Measurements from ENCODE around the gene PDXK.

PDXK gene

GRCh38 chr21:43741423-43742096 is 22.6 kb downstream of the PDXK start:
- DNase-seq (ENCODE audit: low read depth, low spot score) = no peak

GRCh38 chr21:43743947-43744346 is 25.0 kb downstream of the PDXK start:
- no peak for DNase-seq (ENCODE audit: low read depth, low spot score)

GRCh38 chr21:43744725-43745124 is 25.8 kb downstream of the PDXK start:
- DNase-seq (ENCODE audit: low read depth, low spot score) = no peak

DNA sequence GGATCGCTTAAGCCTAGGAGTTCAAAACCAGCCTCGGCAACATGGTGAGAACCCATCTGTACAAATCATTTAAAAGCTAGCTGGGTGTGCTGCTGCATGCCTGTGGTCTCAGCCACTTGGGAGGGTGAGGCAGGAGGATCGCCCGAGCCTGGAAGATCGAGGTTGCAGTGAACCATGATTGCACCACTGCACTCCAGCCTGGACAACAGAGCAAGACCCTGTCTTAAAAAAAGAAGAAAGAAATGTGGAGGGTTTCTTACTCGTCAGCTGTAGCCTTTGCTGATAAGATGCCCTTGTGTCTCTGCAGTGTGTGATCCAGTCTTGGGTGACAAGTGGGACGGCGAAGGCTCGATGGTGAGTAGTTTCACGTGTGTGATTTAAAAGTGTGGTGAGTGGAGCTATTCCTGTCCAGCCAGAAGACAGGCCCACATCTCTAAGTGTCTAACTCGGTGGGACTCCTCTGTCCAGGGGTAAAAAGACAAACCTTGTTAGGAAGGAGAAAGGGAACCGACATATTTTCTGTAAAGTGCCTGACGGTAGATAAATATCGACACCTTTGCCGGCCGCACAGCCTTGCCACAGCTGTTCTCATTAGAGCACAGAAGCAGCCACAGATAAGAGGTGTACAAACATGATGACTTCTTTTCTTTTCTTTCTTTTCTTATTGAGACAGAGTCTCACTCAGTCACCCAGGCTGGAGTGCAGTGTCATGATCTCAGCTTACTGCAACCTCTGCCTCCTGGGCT is 27.0 kb downstream of the PDXK start:
- no peak for DNase-seq (ENCODE audit: low read depth, low spot score)

GRCh38 chr21:43748622-43749021 is 29.7 kb downstream of the PDXK start:
- DNase-seq (ENCODE audit: low read depth, low spot score) = no peak

GRCh38 chr21:43749651-43750262 is 30.8 kb downstream of the PDXK start:
- no peak for DNase-seq (ENCODE audit: low read depth, low spot score)

DNA sequence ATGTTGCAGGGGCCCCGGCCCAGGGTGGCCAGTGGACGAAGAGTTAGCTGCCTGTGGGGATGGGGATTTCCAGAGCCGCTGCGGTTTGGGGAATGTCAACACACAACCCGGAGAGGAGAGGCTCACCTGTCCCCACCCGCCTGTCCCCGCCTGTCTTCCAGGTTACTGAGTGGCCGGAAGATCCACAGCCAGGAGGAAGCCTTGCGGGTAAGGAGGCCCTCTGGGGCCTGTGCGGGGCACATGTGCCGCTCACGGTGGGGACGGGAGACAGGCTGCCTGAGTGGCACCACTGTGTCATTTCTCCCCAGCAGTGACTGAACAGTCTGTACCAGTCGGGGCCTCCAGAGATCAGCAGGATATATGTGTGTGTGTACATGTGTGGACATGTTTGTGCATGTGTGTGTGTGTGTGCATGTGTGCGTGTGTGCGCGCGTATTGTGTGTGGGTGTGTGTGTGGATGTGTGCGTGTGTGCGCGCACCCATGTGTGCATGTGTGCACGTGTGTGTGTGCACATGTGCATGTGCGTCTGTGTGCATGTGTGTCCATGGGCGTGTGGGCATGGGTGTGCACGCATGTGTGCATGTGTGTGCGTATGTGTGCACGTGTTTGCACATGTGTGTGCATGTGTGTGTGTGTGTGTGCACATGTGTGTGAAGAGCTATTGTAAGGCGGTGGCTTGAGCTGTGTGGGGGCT is 31.6 kb downstream of the PDXK start:
- DNase-seq (ENCODE audit: low read depth, low spot score) = no peak

GRCh38 chr21:43751955-43752591 is 33.1 kb downstream of the PDXK start:
- DNase-seq (ENCODE audit: low read depth, low spot score) = no peak

DNA sequence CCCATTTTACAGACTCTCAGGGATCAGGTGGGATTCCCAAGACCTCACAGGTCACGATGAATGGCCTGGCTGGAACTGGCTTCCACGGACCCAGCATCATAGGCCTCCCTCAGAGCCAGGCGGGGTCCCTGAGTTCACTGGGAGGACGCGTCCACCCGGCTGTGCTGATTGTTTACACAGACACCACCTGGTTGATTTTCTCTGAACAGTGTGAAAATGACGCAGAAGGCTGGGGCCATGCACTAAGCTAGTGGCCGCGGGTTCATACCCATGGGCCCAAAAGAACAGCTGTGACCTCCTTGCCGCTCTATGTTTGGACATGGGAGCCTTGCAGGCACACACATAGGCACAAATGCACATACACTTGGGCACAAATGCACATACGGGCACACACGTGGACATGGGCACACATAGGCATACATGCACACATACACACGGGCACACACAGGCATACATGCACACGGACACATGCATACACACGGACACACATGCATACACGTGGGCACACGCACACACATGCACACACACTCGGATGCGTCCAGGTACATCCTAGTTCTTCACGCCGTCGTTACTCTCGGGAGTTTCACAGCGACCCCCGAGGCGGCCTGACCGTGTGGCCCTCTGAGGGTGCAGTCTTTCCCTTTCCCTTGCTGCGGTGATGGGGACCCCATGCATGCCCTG is 34.0 kb downstream of the PDXK start:
- no peak for DNase-seq (ENCODE audit: low read depth, low spot score)

DNA sequence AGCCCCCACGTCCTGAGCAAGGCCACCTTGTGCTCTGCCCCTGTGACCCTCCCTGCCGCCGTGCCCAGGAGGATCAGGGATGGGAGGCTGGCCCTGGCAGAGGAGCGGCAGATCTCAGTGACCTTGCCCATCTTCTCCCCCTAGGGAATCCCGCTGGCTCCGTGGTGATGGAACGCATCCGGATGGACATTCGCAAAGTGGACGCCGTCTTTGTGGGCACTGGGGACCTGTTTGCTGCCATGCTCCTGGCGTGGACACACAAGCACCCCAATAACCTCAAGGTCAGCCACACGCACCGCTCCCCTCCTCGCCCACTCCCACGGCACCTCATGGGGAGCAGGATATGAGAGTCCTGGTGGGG is 34.5 kb downstream of the PDXK start:
- no peak for DNase-seq (ENCODE audit: low read depth, low spot score)

DNA sequence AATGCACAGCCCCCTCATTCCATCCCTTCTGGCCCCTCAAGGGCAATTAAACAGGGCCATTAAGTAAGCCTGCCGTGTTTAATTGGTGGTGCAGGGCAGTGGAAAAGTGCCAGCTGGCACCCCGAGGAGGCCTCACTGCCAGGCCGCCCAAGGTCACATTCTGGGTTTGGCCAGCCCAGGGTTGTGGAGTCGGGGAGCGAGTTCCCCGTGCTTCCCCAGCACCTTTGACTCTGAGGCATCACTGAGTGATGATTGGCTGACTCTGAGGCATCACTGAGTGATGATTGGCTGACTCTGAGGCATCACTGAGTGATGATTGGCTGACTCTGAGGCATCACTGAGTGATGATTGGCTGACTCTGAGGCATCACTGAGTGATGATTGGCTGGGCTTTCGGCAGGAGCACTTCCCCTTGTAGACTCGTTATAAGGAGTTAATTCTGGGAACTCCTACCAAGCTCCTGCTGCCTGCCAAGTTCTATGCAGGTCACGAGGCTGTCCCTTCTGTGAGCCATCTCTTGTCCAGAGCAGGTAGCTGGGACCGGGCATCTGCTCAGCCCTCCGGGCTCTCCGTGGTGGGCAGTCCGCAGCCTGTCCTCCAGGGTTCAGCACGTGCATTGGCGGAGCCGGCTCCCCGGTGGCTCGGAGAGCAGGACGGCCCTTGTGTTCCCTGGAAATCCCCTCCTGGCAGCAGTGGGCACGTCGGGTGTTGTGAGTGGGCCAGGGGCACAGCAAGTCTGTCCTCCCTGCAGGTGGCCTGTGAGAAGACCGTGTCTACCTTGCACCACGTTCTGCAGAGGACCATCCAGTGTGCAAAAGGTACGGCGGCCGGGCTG is 36.2 kb downstream of the PDXK start:
- no peak for DNase-seq (ENCODE audit: low read depth, low spot score)

- DNase-seq (ENCODE audit: low read depth, low spot score) = no peak
Measured at GRCh38 chr21:43755820-43756594, 37.1 kb downstream of the PDXK start.

GRCh38 chr21:43757601-43758000 is 38.7 kb downstream of the PDXK start:
- no peak for DNase-seq (ENCODE audit: low read depth, low spot score)

- DNase-seq (ENCODE audit: low read depth, low spot score) = no peak
Measured at GRCh38 chr21:43758111-43758641, 39.2 kb downstream of the PDXK start.

DNA sequence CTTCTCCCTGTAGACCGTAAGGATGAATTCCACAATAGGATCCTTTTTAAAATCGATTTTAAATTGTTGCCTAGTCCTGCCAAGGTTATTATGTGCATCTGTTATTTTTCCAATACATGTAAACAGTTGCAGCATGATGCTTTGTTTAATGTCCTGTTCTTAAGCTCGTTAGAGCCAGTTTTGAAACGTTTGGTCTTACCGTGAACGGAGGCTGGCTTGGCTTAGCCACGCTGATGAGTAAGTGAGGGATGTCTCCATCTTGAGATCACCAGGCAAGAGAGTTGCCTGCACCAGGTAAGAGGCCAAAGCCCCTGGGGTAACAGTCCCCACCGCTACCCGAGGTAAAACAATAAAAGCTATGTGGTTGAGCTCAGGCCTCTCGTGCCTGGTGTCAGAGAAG is 39.9 kb downstream of the PDXK start:
- DNase-seq (ENCODE audit: low read depth, low spot score) = no peak

DNA sequence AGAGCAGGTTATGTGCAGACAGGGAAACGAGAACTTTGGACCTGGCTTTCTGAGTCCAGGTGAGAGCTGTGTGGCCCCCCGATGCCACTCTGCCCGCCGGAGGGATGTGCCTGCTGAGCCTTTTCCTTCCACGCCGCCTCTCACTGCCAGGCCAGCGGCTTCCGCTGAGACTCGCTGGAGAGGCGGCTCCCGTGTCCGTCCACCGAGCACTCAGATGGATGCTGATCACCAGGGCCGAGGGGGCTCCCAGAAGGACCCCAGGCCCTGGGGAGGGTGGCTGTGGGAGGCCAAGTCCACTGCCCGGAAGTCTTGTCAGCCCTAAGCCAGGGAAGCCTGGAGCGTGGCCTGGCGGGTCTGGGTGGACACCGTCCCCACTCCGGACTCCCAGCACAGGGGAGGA is 40.7 kb downstream of the PDXK start:
- no peak for DNase-seq (ENCODE audit: low read depth, low spot score)

GRCh38 chr21:43760391-43760958 is 41.5 kb downstream of the PDXK start:
- DNase-seq (ENCODE audit: low read depth, low spot score) = no peak

DNA sequence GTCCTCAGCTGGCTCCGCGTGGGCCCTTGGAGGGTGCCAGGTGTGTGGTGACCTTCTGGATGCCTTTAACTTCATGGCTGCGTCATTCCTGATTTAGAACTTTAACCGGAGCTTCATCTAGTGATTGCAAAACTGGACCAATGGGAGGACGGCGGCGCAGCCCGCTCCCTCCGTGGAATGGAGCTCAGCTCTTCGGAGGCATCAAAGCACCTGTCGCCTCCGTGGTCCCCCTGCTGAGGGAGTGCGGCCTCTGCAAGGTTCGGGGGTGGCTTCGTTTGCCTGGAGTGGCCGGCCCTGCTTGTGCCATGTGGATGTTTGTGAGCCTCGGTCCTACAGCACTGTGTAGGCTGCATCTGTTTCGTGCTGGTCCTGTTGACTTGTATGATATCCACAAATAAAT is 43.0 kb downstream of the PDXK start:
- no peak for DNase-seq (ENCODE audit: low read depth, low spot score)

Data from activated naive CD8-positive, alpha-beta T cell treated with anti-CD3 and anti-CD28 coated beads, Interleukin-2, amount 50 U/mL, for 16 hours (primary cell).